Measurements from ENCODE around the gene HECTD1. TPM values are rescaled to one million over a fixed set of nuclear protein-coding genes. Genes with fewer than 3 reads are reported as not detected.

HECTD1 gene
- polyA plus RNA-seq, 2 of the 4 experiments (the other 2 are of a cell fraction): 60.7 to 149 TPM

DNA sequence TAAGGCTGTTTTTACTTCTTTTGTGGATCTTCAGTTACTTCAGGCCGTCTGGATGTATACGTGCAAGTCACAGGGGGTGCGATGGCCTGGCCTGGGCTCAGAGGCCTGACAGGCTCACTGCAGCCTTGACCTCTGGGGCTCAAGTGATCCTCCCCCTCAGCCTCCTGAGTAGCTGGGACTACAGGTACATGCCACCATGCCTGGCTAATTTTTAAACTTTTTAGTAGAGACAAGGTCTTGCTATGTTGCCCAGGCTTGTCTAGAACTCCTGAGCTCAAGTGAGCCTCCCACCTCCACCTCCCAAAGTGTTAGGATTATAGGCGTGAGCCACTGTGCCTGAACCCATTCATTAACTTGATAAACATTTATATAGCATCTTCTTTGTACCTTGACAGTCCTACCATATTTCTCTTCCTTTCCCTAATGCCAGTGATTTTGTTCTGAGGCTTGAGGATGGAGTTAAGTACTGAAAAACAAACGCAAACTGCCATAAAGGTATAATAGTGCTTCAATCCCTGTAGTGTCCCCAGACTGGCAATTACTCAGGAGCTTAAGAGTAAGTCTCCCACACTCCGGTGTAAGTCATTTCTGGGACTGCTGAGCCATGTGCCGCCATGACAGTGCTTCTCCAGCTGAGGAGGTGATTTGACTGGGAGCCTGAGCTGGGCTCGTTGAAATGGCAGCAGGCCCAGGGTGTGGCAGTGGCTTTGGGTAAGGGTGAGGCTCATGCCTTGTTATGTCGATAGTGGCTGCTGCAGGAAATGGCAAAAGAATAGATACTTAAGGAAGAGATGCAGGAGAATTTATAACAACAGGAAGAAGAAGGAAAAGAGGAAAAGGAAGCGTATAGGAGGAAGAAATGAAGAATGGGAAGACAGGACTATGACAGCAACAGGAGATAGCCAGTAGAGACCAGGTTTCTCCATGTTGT is 43.7 kb upstream of the HECTD1 start:
- WGBS (ENCODE audit: missing lambda C conversion rate): 57% methylated on average over 9 of the region's 10 CpGs
- Histone ChIP-seq H3K9me3 (no peaks in the 10 kb centered on the region), H3K4me3 (no peak overlapping the region), H3K27ac (peak overlapping the region in 1 of 2 experiments; percentile 34; a peak in 1 of 6 replicates), H3K4me1 (0 out of 3 replicates have a peak, but pooled peaks cover 3% of the 10 kb centered on the region), H3K4me2 (no peak overlapping the region)
- no peak for TF ChIP-seq FOSL2 (IDR thresholded peaks at IDR 0.05)
- no peak for TF ChIP-seq FOSL2 (CRISPR knock-in tag; IDR thresholded peaks at IDR 0.05)
- TF ChIP-seq, protein P1, sequence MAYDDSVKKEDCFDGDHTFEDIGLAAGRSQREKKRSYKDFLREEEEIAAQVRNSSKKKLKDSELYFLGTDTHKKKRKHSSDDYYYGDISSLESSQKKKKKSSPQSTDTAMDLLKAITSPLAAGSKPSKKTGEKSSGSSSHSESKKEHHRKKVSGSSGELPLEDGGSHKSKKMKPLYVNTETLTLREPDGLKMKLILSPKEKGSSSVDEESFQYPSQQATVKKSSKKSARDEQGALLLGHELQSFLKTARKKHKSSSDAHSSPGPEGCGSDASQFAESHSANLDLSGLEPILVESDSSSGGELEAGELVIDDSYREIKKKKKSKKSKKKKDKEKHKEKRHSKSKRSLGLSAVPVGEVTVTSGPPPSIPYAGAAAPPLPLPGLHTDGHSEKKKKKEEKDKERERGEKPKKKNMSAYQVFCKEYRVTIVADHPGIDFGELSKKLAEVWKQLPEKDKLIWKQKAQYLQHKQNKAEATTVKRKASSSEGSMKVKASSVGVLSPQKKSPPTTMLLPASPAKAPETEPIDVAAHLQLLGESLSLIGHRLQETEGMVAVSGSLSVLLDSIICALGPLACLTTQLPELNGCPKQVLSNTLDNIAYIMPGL (CRISPR knock-in tag; IDR thresholded peaks at IDR 0.05; ENCODE audit: borderline replicate concordance): no peak
- TF ChIP-seq, protein P2, sequence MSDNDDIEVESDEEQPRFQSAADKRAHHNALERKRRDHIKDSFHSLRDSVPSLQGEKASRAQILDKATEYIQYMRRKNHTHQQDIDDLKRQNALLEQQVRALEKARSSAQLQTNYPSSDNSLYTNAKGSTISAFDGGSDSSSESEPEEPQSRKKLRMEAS (IDR thresholded peaks at IDR 0.05): no peak
- no peak for TF ChIP-seq JUN (IDR thresholded peaks at IDR 0.05)
- no peak for TF ChIP-seq HOXB13 (CRISPR knock-in tag; IDR thresholded peaks at IDR 0.05; ENCODE audit: low read depth)
- no peak for TF ChIP-seq ZC3H11A (IDR thresholded peaks at IDR 0.05)
- TF ChIP-seq MYC (IDR thresholded peaks at IDR 0.05; ENCODE audit: borderline replicate concordance, low read length): no peak
- TF ChIP-seq, protein P3, sequence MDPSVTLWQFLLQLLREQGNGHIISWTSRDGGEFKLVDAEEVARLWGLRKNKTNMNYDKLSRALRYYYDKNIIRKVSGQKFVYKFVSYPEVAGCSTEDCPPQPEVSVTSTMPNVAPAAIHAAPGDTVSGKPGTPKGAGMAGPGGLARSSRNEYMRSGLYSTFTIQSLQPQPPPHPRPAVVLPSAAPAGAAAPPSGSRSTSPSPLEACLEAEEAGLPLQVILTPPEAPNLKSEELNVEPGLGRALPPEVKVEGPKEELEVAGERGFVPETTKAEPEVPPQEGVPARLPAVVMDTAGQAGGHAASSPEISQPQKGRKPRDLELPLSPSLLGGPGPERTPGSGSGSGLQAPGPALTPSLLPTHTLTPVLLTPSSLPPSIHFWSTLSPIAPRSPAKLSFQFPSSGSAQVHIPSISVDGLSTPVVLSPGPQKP (IDR thresholded peaks at IDR 0.05; ENCODE audit: low read depth, low read length): no peak
- TF ChIP-seq, protein P4, sequence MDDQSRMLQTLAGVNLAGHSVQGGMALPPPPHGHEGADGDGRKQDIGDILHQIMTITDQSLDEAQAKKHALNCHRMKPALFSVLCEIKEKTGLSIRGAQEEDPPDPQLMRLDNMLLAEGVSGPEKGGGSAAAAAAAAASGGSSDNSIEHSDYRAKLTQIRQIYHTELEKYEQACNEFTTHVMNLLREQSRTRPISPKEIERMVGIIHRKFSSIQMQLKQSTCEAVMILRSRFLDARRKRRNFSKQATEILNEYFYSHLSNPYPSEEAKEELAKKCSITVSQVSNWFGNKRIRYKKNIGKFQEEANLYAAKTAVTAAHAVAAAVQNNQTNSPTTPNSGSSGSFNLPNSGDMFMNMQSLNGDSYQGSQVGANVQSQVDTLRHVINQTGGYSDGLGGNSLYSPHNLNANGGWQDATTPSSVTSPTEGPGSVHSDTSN (IDR thresholded peaks at IDR 0.05): no peak
- TF ChIP-seq, protein P5, sequence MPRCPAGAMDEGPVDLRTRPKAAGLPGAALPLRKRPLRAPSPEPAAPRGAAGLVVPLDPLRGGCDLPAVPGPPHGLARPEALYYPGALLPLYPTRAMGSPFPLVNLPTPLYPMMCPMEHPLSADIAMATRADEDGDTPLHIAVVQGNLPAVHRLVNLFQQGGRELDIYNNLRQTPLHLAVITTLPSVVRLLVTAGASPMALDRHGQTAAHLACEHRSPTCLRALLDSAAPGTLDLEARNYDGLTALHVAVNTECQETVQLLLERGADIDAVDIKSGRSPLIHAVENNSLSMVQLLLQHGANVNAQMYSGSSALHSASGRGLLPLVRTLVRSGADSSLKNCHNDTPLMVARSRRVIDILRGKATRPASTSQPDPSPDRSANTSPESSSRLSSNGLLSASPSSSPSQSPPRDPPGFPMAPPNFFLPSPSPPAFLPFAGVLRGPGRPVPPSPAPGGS (IDR thresholded peaks at IDR 0.05): no peak
- TF ChIP-seq CHD4 (IDR thresholded peaks at IDR 0.05; ENCODE audit: borderline replicate concordance): no peak
- TF ChIP-seq, protein P6, sequence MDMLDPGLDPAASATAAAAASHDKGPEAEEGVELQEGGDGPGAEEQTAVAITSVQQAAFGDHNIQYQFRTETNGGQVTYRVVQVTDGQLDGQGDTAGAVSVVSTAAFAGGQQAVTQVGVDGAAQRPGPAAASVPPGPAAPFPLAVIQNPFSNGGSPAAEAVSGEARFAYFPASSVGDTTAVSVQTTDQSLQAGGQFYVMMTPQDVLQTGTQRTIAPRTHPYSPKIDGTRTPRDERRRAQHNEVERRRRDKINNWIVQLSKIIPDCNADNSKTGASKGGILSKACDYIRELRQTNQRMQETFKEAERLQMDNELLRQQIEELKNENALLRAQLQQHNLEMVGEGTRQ (IDR thresholded peaks at IDR 0.05): no peak
- no peak for TF ChIP-seq NPAS2 (CRISPR knock-in tag; IDR thresholded peaks at IDR 0.05; ENCODE audit: borderline replicate concordance)
- TF ChIP-seq ZSCAN20 (CRISPR knock-in tag; IDR thresholded peaks at IDR 0.05): no peak
- no peak for TF ChIP-seq FOSB (CRISPR knock-in tag; IDR thresholded peaks at IDR 0.05)
- no peak for TF ChIP-seq CBX8 (IDR thresholded peaks at IDR 0.05)
- DNase-seq (ENCODE audit: low read depth in 1 of 2, low spot score in 1 of 2) (no peak), ATAC-seq (peak; percentile 24 to 58; a peak in 3 of 6 replicates), FAIRE-seq (no peak)
- ChIA-PET POLR2A (no interaction called here), CTCF (interaction anchor here (0.6 kb wide), 1 partner anchor 82 kb away, joined by 6 read pairs; no protein-coding TSS in a partner anchor)

DNA sequence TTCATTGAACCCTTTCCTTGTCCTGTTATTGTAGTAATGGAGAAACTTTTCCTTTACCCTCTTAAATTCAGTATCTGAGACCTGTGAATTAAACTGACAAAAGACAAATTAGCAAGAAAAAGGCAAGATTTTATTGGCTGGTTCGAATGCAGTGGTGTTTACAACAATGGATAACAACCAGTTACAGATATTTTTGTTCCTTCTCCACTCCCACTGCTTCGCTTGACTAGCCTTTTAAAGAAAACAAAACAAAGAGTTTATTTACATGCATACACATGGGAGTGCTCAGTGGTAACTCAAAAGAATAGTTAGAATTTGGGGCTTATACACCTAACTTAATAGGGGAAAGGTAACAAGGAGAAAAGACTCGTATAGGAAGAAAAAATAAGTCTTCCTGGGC is 37.0 kb upstream of the HECTD1 start:
- ChIA-PET POLR2A (no interaction called here), CTCF (no interaction called here)
- no peak overlapping the region for H3K4me3 ChIP-seq
- TF ChIP-seq ZFP36 (IDR thresholded peaks at IDR 0.05; ENCODE audit: borderline replicate concordance, partially characterized antibody) (no peak), GATA3 (IDR thresholded peaks at IDR 0.05; ENCODE audit: borderline replicate concordance) (no peak), HDAC2 (IDR thresholded peaks at IDR 0.05) (no peak)
- H3K9me3 ChIP-seq: no peaks in the 10 kb centered on the region
- 62% methylated on average over 3 of the region's 3 CpGs for WGBS (ENCODE audit: missing lambda C conversion rate)
- 0 out of 3 replicates have a peak, but pooled peaks cover 3% of the 10 kb centered on the region for H3K4me1 ChIP-seq
- ATAC-seq (no peak), DNase-seq (ENCODE audit: low read depth in 1 of 2, low spot score in 1 of 2) (no peak), FAIRE-seq (no peak)
- H3K27ac ChIP-seq: no peak overlapping the region
- H3K4me2 ChIP-seq: no peak overlapping the region
